K562 (cell line): Measurements from ENCODE around the gene MCC. TPM values are rescaled to one million over a fixed set of nuclear protein-coding genes. Genes with fewer than 3 reads are reported as not detected.

Experiments
- ATAC-seq: fragments of 200-7000 bp; cut with Tn5 transposase; 3 replicates; pipeline ENCODE4 v1.9.1; 2020; ENCODE audit warnings: moderate library complexity
- BruUV-seq: library from RNA; stranded (reverse); fragments of 400-500 nt; replicated peaks from 2 replicates; lab custom pipeline; 2021; lab: Mats Ljungman, UMichigan
- CTCF ChIA-PET: fragments of 300-600 bp; formaldehyde crosslinking; extraction: SDS; loops from one replicate; lab custom pipeline; 2021; ENCODE audit warnings: low intra/inter-chr PET ratio; lab: Yijun Ruan, JAX
- POLR2A ChIA-PET: fragments of 300-600, 350-650 bp; sonication (Branson Sonifier 250); formaldehyde crosslinking; extraction: SDS; loops from one replicate; lab custom pipeline; 2021; ENCODE audit warnings: antibody characterized with exemption, inconsistent platforms; lab: Yijun Ruan, JAX
- DNase-seq, 4 experiments: peaks; one replicate each; pipeline versions ENCODE4 v3.0.0 to v3.0.0-alpha.2; 2011 to 2018; ENCODE audit warnings: low spot score in 3 of 4, mixed read lengths in 3 of 4; ENCODE audit errors: extremely low read depth in 1 of 4
- FAIRE-seq: peaks from 2 replicates; lab custom pipeline; 2011; peaks lifted over from hg19 to GRCh38; lab: Jason Lieb, UNC
- H2AFZ ChIP-seq: 2 replicates; pipeline ENCODE4 v1.6.0; 2011; ENCODE audit warnings: low read depth, low read length, control low read depth, inconsistent platforms
- H3K27ac ChIP-seq: fragments of 200-600 bp; 3 replicates; pipeline ENCODE4 v1.8.0; 2011; ENCODE audit warnings: low read depth, mild to moderate bottlenecking, control low read depth, inconsistent platforms, low read length, moderate library complexity, mixed read lengths; ENCODE audit errors: extremely low read depth
- H3K27me3 ChIP-seq, 2 experiments: fragments of 300-600 bp in 1 of 2; 2 replicates in 1 of 2; 3 replicates in 1 of 2; pipeline versions ENCODE4 v1.6.0 to v1.8.0; 2011; ENCODE audit warnings: inconsistent platforms in 2 of 2, low read length in 2 of 2, mild to moderate bottlenecking in 1 of 2, mixed read lengths in 1 of 2, moderate library complexity in 1 of 2; ENCODE audit not compliant: control insufficient read depth in 2 of 2, insufficient read depth in 2 of 2
- H3K36me3 ChIP-seq: fragments of 300-600 bp; 3 replicates; pipeline ENCODE4 v1.8.0; 2011; ENCODE audit warnings: mild to moderate bottlenecking, low read length, inconsistent platforms; ENCODE audit not compliant: control insufficient read depth, insufficient read depth
- H3K4me1 ChIP-seq, 2 experiments: fragments of 200-600 bp in 1 of 2; replicated peaks in 1 of 2; 2 replicates in 1 of 2; 3 replicates in 1 of 2; pipeline versions ENCODE4 v1.5.1 to v1.8.0; 2011; ENCODE audit warnings: inconsistent platforms in 2 of 2, low read length in 2 of 2, mild to moderate bottlenecking in 1 of 2, mixed read lengths in 1 of 2, moderate library complexity in 1 of 2; ENCODE audit not compliant: control insufficient read depth in 2 of 2, insufficient read depth in 2 of 2
- H3K4me2 ChIP-seq: 2 replicates; pipeline ENCODE4 v1.6.1; 2011; ENCODE audit warnings: low read length, control low read depth, inconsistent platforms, mixed read lengths; ENCODE audit not compliant: insufficient read depth
- H3K4me3 ChIP-seq: fragments of 200-600 bp; sonication (generic), shearing (Covaris generic); 2 replicates; pipeline ENCODE4 v1.5.1; 2016; ENCODE audit warnings: control low read depth, inconsistent platforms
- H3K79me2 ChIP-seq: fragments of 200-600 bp; 3 replicates; pipeline ENCODE4 v1.8.0; 2011; ENCODE audit warnings: low read length, inconsistent platforms; ENCODE audit not compliant: control insufficient read depth, insufficient read depth
- H3K9ac ChIP-seq, 2 experiments: 2 replicates each; pipeline versions ENCODE4 v1.6.0 to v1.6.1; 2011; ENCODE audit warnings: low read depth in 2 of 2, low read length in 2 of 2, control low read depth in 1 of 2, inconsistent platforms in 1 of 2, mild to moderate bottlenecking in 1 of 2, mixed read lengths in 1 of 2; ENCODE audit not compliant: insufficient read depth in 1 of 2
- H3K9me1 ChIP-seq: one replicate; pipeline ENCODE4 v1.6.0; 2011; ENCODE audit warnings: inconsistent platforms, mild to moderate bottlenecking, low read length, moderate library complexity; ENCODE audit not compliant: control insufficient read depth, insufficient read depth
- H3K9me3 ChIP-seq: replicated peaks from 2 replicates; pipeline ENCODE4 v1.5.1; 2011; ENCODE audit warnings: low read depth, low read length, inconsistent platforms; ENCODE audit not compliant: control insufficient read depth, insufficient read depth
- H4K20me1 ChIP-seq: replicated peaks from 2 replicates; pipeline ENCODE4 v1.6.1; 2011; ENCODE audit warnings: low read length, inconsistent platforms, mixed read lengths; ENCODE audit not compliant: control insufficient read depth, insufficient read depth
- CBFA2T3 ChIP-seq: fragments of 450-650 bp; IDR thresholded peaks from 2 replicates; pipeline ENCODE4 v1.6.1; 2017
- CCAR2 ChIP-seq: fragments of 200-400 bp; formaldehyde crosslinking; IDR thresholded peaks from 2 replicates; pipeline ENCODE4 v1.6.1; 2017; ENCODE audit warnings: mild to moderate bottlenecking, low read depth, low read length
- CEBPB ChIP-seq: fragments of 450-650 bp; IDR thresholded peaks from 2 replicates; pipeline ENCODE4 v1.6.1; 2016; ENCODE audit warnings: missing genetic modification characterization, missing compliant biosample characterization
- CREB1 ChIP-seq, 2 experiments: sonication (generic) in 1 of 2; formaldehyde crosslinking in 1 of 2; IDR thresholded peaks; 2 replicates each; pipeline versions ENCODE4 v1.6.1 to v1.8.0; 2012 to 2022; ENCODE audit warnings: inconsistent platforms in 1 of 2, mild to moderate bottlenecking in 1 of 2, missing genetic modification reagents in 1 of 2, moderate library complexity in 1 of 2
- DACH1 ChIP-seq: fragments of 450-650 bp; IDR thresholded peaks from 2 replicates; pipeline ENCODE4 v1.6.1; 2018; ENCODE audit not compliant: partially characterized antibody
- HNRNPLL ChIP-seq: fragments of 200-400 bp; formaldehyde crosslinking; IDR thresholded peaks from 2 replicates; pipeline ENCODE4 v1.6.1; 2017; ENCODE audit warnings: low read length, low read depth, mild to moderate bottlenecking; ENCODE audit not compliant: poor library complexity, severe bottlenecking
- JUNB ChIP-seq: fragments of 450-650 bp; formaldehyde crosslinking; conservative IDR thresholded peaks from 2 replicates; pipeline ENCODE4 v1.4.0; 2020; ENCODE audit warnings: mild to moderate bottlenecking
- PHB2 ChIP-seq: fragments of 450-650 bp; IDR thresholded peaks from 2 replicates; pipeline ENCODE4 v1.6.1; 2017; ENCODE audit warnings: low read depth
- PHTF2 ChIP-seq: fragments of 250-450 bp; sonication (Bioruptor Pico); IDR thresholded peaks from 2 replicates; pipeline ENCODE4 v1.5.0; 2021; ENCODE audit warnings: mild to moderate bottlenecking
- RHOXF2B ChIP-seq: fragments of 250-450 bp; sonication (Bioruptor Pico); conservative IDR thresholded peaks from 2 replicates; pipeline ENCODE4 v1.5.1; 2021
- TAF9B ChIP-seq: fragments of 450-650 bp; IDR thresholded peaks from 2 replicates; pipeline ENCODE4 v1.6.1; 2018; ENCODE audit warnings: mild to moderate bottlenecking; ENCODE audit not compliant: partially characterized antibody
- TFAM ChIP-seq: fragments of 250-450 bp; sonication (Bioruptor Pico); conservative IDR thresholded peaks from 2 replicates; pipeline ENCODE4 v1.5.0; 2021; ENCODE audit warnings: mild to moderate bottlenecking, moderate library complexity
- THRA ChIP-seq: fragments of 450-650 bp; IDR thresholded peaks from 2 replicates; pipeline ENCODE4 v1.6.1; 2017; ENCODE audit warnings: mild to moderate bottlenecking, moderate library complexity
- WHSC1 ChIP-seq: IDR thresholded peaks from one replicate; pipeline ENCODE4 v1.6.1; 2012; ENCODE audit warnings: low read length, control low read depth, inconsistent platforms
- ZEB2 ChIP-seq: fragments of 450-650 bp; IDR thresholded peaks from 2 replicates; pipeline ENCODE4 v1.6.1; 2016
- ZNF12 ChIP-seq: sonication (generic); formaldehyde crosslinking; IDR thresholded peaks from 2 replicates; pipeline ENCODE4 v1.4.0; 2020; ENCODE audit warnings: mild to moderate bottlenecking, missing genetic modification reagents
- ZNF395 ChIP-seq: fragments of 200-800 bp; sonication (Bioruptor generic); IDR thresholded peaks from 2 replicates; pipeline ENCODE4 v1.6.1; 2017; ENCODE audit warnings: missing genetic modification characterization, missing compliant biosample characterization
- WGBS: fragments of 100-300 bp; shearing (Covaris generic); methylation state at CpG from one replicate; pipeline ENCODE4 v1.1.6; 2016; ENCODE audit warnings: low coverage, mixed read lengths; ENCODE audit not compliant: insufficient coverage; ENCODE audit errors: missing lambda C conversion rate; 5-methylcytosine and 5-hydroxymethylcytosine counted together
- in situ Hi-C: fragments of 300-500 bp; cut with MboI; formaldehyde crosslinking; loops from 4 replicates; pipeline ENCODE4 v1.15.0; 2018; ENCODE audit warnings: inconsistent platforms, mixed read lengths
- intact Hi-C: fragments of 100-400 bp; cut with micrococcal nuclease; formaldehyde crosslinking; loops from 2 replicates; pipeline ENCODE4 v1.14.2; 2022
- polyA plus RNA-seq, 8 experiments: library from polyadenylated mRNA; depleted of rRNA in 4 of 8; stranded (reverse) in 5 of 8; unstranded in 3 of 8; fragments of >200 nt; fragmentation: Nextera tagmentation in 2 of 8; fragmentation: Illumina TruSeq in 1 of 8; extraction: Ambion mirVana in 2 of 8; extraction: Trizol in 1 of 8; gene quantifications; 2 replicates each; pipeline versions ENCODE4 v1.2.1 to v1.2.3, GENCODE V29; 2011 to 2014; ENCODE audit warnings: inconsistent platforms in 1 of 8, missing spikeins in 1 of 8
- total RNA-seq, 7 experiments: library from RNA; depleted of rRNA in 6 of 7; stranded (reverse); fragments of >200 nt in 6 of 7; fragmentation: Illumina TruSeq in 2 of 7; extraction: Trizol in 2 of 7; gene quantifications; 2 replicates each; pipeline versions ENCODE4 v1.2.1 to v1.2.3, GENCODE V29; 2011 to 2021; ENCODE audit warnings: low replicate concordance in 1 of 7

The MCC gene
- total and polyA plus RNA-seq, 9 of the 15 experiments (the other 6 are each of a cell fraction or from before 2014, with no cell fraction given), result 0.04 to 0.24 (median 0.06) TPM; not detected in 1

DNA sequence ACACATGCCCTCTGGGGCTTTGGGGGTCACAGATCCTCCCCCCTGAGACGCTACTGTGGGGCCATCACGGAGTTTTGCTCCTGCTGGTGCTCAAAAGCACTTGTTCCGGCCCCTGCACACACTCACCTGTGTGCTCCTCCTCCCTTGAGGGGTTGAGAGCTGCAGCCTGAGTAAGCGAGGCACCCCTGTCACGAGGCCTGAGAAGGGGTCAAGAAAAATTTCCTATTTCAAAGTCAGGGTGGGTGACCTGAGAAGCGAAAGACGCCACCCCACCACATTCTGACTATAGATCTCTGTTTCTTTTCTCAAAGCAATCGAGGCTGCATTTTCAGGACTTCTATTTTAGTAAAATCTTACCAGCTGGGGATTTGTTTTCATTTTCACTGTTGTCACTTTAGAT, 373.2 kb downstream of the MCC start:
- DNase-seq (no peak), ATAC-seq (no peak)
- H3K4me3 ChIP-seq, result no peak overlapping the region
- CTCF ChIA-PET, result no interaction called here
- no peaks in the 10 kb centered on the region; the same call in 1 of the 2 replicates for H4K20me1 ChIP-seq
- H3K27ac ChIP-seq, result no peak overlapping the region
- peaks cover 36 to 40% of the 10 kb centered on the region in 2 experiments for H3K27me3 ChIP-seq
- in situ Hi-C loops, result no loop called here
- H3K4me1 ChIP-seq, result no peaks in the 10 kb centered on the region
- 3% methylated on average over 8 of the region's 8 CpGs for WGBS
- TF ChIP-seq ZEB2 (no peak), THRA (no peak), CBFA2T3 (no peak), WHSC1 (no peak), CEBPB (no peak), JUNB (CRISPR knock-in tag) (no peak)
- TF ChIP-seq, all 486 proteins: peak for 0
- no peak overlapping the region for H3K9ac ChIP-seq
- H3K4me2 ChIP-seq, result no peak overlapping the region
- no peaks in the 10 kb centered on the region for H3K79me2 ChIP-seq
- intact Hi-C loops, result no loop called here
- no peak overlapping the region for H2AFZ ChIP-seq
- BruUV-seq, result no TSS peak
- no peaks in the 10 kb centered on the region for H3K9me3 ChIP-seq
- no peaks in the 10 kb centered on the region for H3K9me1 ChIP-seq
- POLR2A ChIA-PET, result no interaction called here
- no peak for FAIRE-seq
- no peaks in the 10 kb centered on the region for H3K36me3 ChIP-seq

- POLR2A ChIA-PET, result no interaction called here
- in situ Hi-C loops, result no loop called here
- Histone ChIP-seq H3K4me2 (no peak overlapping the region), H3K9me1 (no peaks in the 10 kb centered on the region), H3K27ac (no peak overlapping the region), H3K79me2 (no peaks in the 10 kb centered on the region), H2AFZ (no peak overlapping the region), H3K4me3 (no peak overlapping the region), H3K36me3 (no peaks in the 10 kb centered on the region), H3K27me3 (peaks cover 33 to 37% of the 10 kb centered on the region in 2 experiments), H3K9me3 (no peaks in the 10 kb centered on the region), H3K4me1 (no peaks in the 10 kb centered on the region), H4K20me1 (no peaks in the 10 kb centered on the region; the same call in 1 of the 2 replicates), H3K9ac (no peak overlapping the region)
- DNase-seq (no peak), FAIRE-seq (no peak), ATAC-seq (no peak)
- no TSS peak for BruUV-seq
- CTCF ChIA-PET, result no interaction called here
- 4% methylated on average over 6 of the region's 7 CpGs for WGBS
- intact Hi-C loops, result no loop called here
- TF ChIP-seq ZNF12 (CRISPR knock-in tag), result no peak
- TF ChIP-seq CREB1 (IDR thresholded peaks at IDR 0.05), result no peak
- TF ChIP-seq CREB1 (CRISPR knock-in tag; IDR thresholded peaks at IDR 0.05), result no peak
- no peak for TF ChIP-seq RHOXF2B
- no peak for TF ChIP-seq TAF9B
- TF ChIP-seq HNRNPLL, result no peak
- TF ChIP-seq PHTF2, result no peak
- TF ChIP-seq CCAR2, result no peak
- TF ChIP-seq TFAM, result no peak
- no peak for TF ChIP-seq DACH1
- no peak for TF ChIP-seq ZNF395 (CRISPR knock-in tag)
- TF ChIP-seq PHB2, result no peak
Observed at GRCh38 chr5:113114559-113114958, 373.7 kb downstream of the MCC start.
